Astrocyte of the cerebellum (primary cell): ENCODE data around the gene MYO9B.

ENCODE experiments used
- DNase-seq: peaks from one replicate; pipeline ENCODE4 v3.0.0-alpha.2; 2011; ENCODE audit warnings: low read depth
- H3K4me3 ChIP-seq: 2 replicates; pipeline ENCODE4 v1.5.1; 2011; ENCODE audit warnings: mild to moderate bottlenecking, low read depth, low read length, moderate library complexity
- CTCF ChIP-seq: IDR thresholded peaks from 2 replicates; pipeline ENCODE4 v1.5.1; 2012; ENCODE audit warnings: low read length, low read depth, moderate library complexity, mild to moderate bottlenecking; ENCODE audit errors: missing control alignments
- in situ Hi-C: cut with HindIII; loops from 2 replicates; pipeline ENCODE4 v1.10.0; 2017; ENCODE audit warnings: low sequenced_read_pairs

The MYO9B gene

GRCh38 chr19:17075035-17075863, at the start of gene MYO9B, which contains the start of gene HAUS8:
MYO9B (plus strand) TSS chr19:17075777; CDS start chr19:17101718, 25,941 bp downstream.
HAUS8 (minus strand) TSS chr19:17075452; CDS start chr19:17075422, 30 bp downstream.
- in situ Hi-C loops, result no loop called here
- peak within 1 kb of the TSS; percentile 84 for H3K4me3 ChIP-seq
- peak; percentile 97 for DNase-seq
- no peak for TF ChIP-seq CTCF

DNA sequence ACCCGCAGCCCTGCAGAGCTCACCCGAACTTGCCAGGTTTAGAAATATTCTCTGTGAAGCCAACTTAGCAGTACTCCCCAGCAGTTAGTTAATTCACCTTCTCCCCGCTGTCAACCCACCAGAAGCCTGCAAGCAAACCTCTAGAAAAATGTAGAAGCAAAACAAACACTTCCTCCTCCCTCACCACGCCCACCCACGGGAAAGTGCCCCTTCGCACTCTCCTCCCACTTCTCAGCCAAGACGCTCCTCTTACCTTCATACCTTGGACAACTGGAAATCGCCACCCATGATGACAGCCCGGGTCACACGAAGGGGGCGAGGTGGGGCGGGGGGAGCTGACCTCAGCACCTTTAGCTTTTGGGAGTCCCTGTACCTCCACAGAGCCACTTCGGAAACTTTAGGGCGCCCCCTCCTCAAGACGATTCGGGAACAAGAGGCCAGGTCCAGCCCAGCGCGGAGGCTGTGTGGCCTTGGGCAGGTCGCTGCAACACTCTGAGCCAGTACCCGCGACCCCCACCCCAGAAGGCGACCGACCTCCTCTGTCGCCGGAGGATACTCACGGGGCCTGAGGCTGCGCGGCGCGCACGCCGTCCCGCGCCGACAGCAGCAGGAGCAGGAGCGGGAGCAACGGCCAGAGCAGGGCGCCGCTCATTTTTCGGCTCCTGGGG, 49.5 kb upstream of the MYO9B start:
- peak overlapping the region; percentile 7 for H3K4me3 ChIP-seq
- DNase-seq, result no peak
- in situ Hi-C loops, result no loop called here
- TF ChIP-seq CTCF, result no peak

DNA sequence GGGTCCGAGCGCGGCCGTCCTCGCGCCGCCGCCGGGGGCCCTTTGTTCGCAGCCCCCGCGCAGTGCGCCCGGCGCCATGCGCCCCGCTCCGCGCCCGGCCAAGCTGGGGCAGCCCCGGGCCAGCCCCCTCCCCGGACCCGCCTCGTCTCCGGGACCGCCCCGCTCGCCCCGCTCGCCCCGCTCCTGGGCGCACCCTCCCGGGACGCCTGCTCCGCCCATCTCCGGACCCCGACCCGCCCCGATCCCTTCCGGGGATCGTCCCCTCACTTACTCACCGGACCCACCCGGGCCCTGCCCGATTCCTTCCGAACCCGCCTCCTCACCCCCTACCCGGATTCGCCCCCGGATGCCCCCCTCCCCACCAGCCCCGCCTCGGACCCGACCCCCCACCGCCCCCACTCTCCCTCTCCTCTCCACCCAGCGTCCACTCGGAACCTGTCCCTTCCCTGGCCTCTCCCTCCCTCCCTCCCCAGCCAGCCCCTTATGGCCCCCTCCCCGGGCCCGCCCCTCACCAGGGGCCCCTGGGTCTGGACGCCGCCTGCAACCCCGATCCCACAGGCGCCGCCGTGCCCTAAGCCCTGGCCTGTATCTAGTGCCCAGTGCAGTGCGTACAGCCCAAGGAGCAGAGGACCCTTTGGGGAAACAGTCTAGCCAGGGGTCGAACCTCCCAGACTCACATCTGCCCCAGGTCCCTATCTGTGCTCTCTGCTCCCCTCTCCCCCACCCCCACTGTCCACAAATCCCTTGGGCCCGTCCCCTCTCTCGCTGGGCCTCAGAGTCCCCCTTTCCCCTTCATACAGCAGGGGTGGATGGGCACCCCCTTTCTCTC, 48.7 kb upstream of the MYO9B start, which contains the start of gene CPAMD8:
Gene CPAMD8 (minus strand): TSS at position 105 of the 829 bp plus-strand sequence. CDS start 168 bp downstream, outside the sequence.
- peak within 1 kb of the TSS; percentile 7 for H3K4me3 ChIP-seq
- in situ Hi-C loops, result no loop called here
- no peak for DNase-seq
- TF ChIP-seq CTCF, result no peak

DNA sequence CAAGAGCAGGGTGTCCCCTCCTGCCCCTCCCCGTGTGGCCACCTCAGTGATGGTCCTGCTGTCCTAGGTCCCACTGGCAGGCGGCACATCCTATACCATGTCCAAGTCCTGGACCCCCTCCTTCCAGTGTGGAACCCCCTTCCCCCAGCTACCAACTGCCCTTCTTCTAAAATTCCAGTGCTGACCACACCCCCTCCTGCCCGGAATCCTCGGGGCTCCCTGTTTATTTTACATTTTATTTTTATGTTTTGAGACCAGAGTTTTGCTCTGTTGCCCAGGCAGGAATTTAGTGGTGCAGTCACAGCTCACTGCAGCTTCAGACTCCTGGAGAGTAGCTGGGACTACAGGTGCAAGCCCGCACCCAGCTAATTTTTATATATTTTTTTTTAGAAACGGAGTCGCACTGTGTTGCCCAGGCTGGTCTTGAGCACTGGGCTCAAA, 48.0 kb upstream of the MYO9B start:
- H3K4me3 ChIP-seq, result no peak overlapping the region
- no peak for TF ChIP-seq CTCF
- DNase-seq, result no peak
- in situ Hi-C loops, result no loop called here

GRCh38 chr19:17031741-17032140, 43.8 kb upstream of the MYO9B start:
- no peak for DNase-seq
- in situ Hi-C loops, result loop anchor here (10.0 kb wide), 2 partner anchors 67 to 147 kb away; partner anchors contain the start of gene F2RL3
- no peak overlapping the region for H3K4me3 ChIP-seq
- TF ChIP-seq CTCF, result no peak
